SK-N-SH (cell line): ENCODE measurements around the gene STK32C. TPM values are rescaled to one million over a fixed set of nuclear protein-coding genes. Genes with fewer than 3 reads are reported as not detected.

Source experiments
- CTCF ChIA-PET: fragments of 300-600, 350-600 bp; formaldehyde crosslinking; extraction: SDS; loops from one replicate; lab custom pipeline; 2021; lab: Yijun Ruan, JAX
- POLR2A ChIA-PET: fragments of 350-600 bp; sonication (Branson Sonifier 250); formaldehyde crosslinking; extraction: SDS; loops from one replicate; lab custom pipeline; 2020; ENCODE audit warnings: antibody characterized with exemption, inconsistent platforms; lab: Yijun Ruan, JAX
- DNase-seq: peaks from one replicate; pipeline ENCODE4 v3.0.0; 2012
- H2AFZ ChIP-seq: fragments of 200-600 bp; sonication (generic); 2 replicates; pipeline ENCODE4 v1.8.1; 2016; ENCODE audit warnings: antibody characterized with exemption, mild to moderate bottlenecking, low read depth
- H3F3A ChIP-seq: fragments of 200-600 bp; sonication (generic); replicated peaks from 2 replicates; pipeline ENCODE3; 2016; ENCODE audit warnings: antibody characterized with exemption, mild to moderate bottlenecking; ENCODE audit not compliant: insufficient read depth
- H3K27ac ChIP-seq, 2 experiments: fragments of 200-500 bp in 1 of 2; fragments of 200-600 bp in 1 of 2; sonication (Bioruptor generic) in 1 of 2; sonication (generic), shearing (Covaris generic) in 1 of 2; 2 replicates each; pipeline versions ENCODE4 v1.5.1 to v1.6.1; 2014 to 2016; ENCODE audit warnings: low read depth in 2 of 2, inconsistent platforms in 1 of 2, low read length in 1 of 2, mild to moderate bottlenecking in 1 of 2, mixed read lengths in 1 of 2
- H3K27me3 ChIP-seq: fragments of 200-600 bp; sonication (generic), shearing (Covaris generic); 2 replicates; pipeline ENCODE4 v1.6.1; 2016; ENCODE audit warnings: mixed run types; ENCODE audit not compliant: insufficient read depth
- H3K36me3 ChIP-seq, 2 experiments: fragments of 200-500 bp in 1 of 2; fragments of 200-600 bp in 1 of 2; sonication (Bioruptor generic) in 1 of 2; sonication (generic) in 1 of 2; replicated peaks in 1 of 2; 2 replicates each; pipeline versions ENCODE3 to v1.5.1; 2014 to 2016; ENCODE audit warnings: low read length in 1 of 2, mild to moderate bottlenecking in 1 of 2; ENCODE audit not compliant: insufficient read depth in 2 of 2, control insufficient read depth in 1 of 2
- H3K4me1 ChIP-seq, 2 experiments: fragments of 200-500 bp in 1 of 2; fragments of 200-600 bp in 1 of 2; sonication (Bioruptor generic) in 1 of 2; sonication (generic), shearing (Covaris generic) in 1 of 2; 2 replicates each; pipeline versions ENCODE4 v1.5.1 to v1.6.1; 2014 to 2016; ENCODE audit warnings: low read depth in 1 of 2, low read length in 1 of 2, mixed run types in 1 of 2; ENCODE audit not compliant: insufficient read depth in 2 of 2, control insufficient read depth in 1 of 2
- H3K4me2 ChIP-seq: fragments of 200-600 bp; sonication (generic), shearing (Covaris generic); 2 replicates; pipeline ENCODE4 v1.6.1; 2017; ENCODE audit warnings: mixed run types
- H3K4me3 ChIP-seq, 2 experiments: fragments of 200-500 bp in 1 of 2; fragments of 200-600 bp in 1 of 2; sonication (Bioruptor generic) in 1 of 2; sonication (generic), shearing (Covaris generic) in 1 of 2; 2 replicates each; pipeline versions ENCODE4 v1.5.1 to v1.8.1; 2014 to 2016; ENCODE audit warnings: low read depth in 2 of 2, inconsistent platforms in 1 of 2, low read length in 1 of 2, mild to moderate bottlenecking in 1 of 2, mixed read lengths in 1 of 2, moderate library complexity in 1 of 2
- H3K79me2 ChIP-seq: fragments of 200-600 bp; sonication (generic); 2 replicates; pipeline ENCODE4 v1.8.1; 2017; ENCODE audit warnings: mild to moderate bottlenecking; ENCODE audit not compliant: insufficient read depth
- H3K9ac ChIP-seq: fragments of 200-600 bp; sonication (generic); 2 replicates; pipeline ENCODE4 v1.6.1; 2017; ENCODE audit warnings: mixed run types
- H3K9me2 ChIP-seq: fragments of 200-600 bp; sonication (generic); 2 replicates; pipeline ENCODE4 v1.6.1; 2017; ENCODE audit warnings: mixed run types
- H3K9me3 ChIP-seq: fragments of 200-600 bp; sonication (generic); 2 replicates; pipeline ENCODE4 v1.6.1; 2017; ENCODE audit warnings: mixed run types, mild to moderate bottlenecking, moderate library complexity
- H4K20me1 ChIP-seq: fragments of 200-600 bp; sonication (generic); 2 replicates; pipeline ENCODE4 v1.6.1; 2017; ENCODE audit warnings: mild to moderate bottlenecking, mixed run types; ENCODE audit not compliant: insufficient read depth
- CHD2 ChIP-seq: fragments of 150-350 bp; IDR thresholded peaks from 2 replicates; pipeline ENCODE4 v1.6.1; 2018; ENCODE audit warnings: low read length; ENCODE audit not compliant: partially characterized antibody
- ELF1 ChIP-seq: IDR thresholded peaks from 2 replicates; pipeline ENCODE4 v1.4.0; 2012
- EZH2phosphoT487 ChIP-seq: fragments of 200-600 bp; sonication (generic); IDR thresholded peaks from 2 replicates; pipeline ENCODE4 v1.6.1; 2017; ENCODE audit warnings: low read depth, mixed run types, mild to moderate bottlenecking, antibody characterized with exemption, moderate library complexity, borderline replicate concordance
- FOXJ3 ChIP-seq: sonication (generic); formaldehyde crosslinking; IDR thresholded peaks from 2 replicates; pipeline ENCODE4 v1.5.1; 2020; ENCODE audit warnings: mild to moderate bottlenecking, missing genetic modification reagents
- FOXM1 ChIP-seq: IDR thresholded peaks from 2 replicates; pipeline ENCODE4 v1.4.0; 2012; ENCODE audit warnings: low read depth, mild to moderate bottlenecking
- GABPA ChIP-seq: IDR thresholded peaks from 2 replicates; pipeline ENCODE4 v1.4.0; 2012; ENCODE audit warnings: low read depth, mild to moderate bottlenecking
- GATA2 ChIP-seq: sonication (generic); formaldehyde crosslinking; IDR thresholded peaks from 2 replicates; pipeline ENCODE4 v1.5.0; 2020; ENCODE audit warnings: mild to moderate bottlenecking, missing genetic modification reagents
- JUND ChIP-seq: IDR thresholded peaks from 2 replicates; pipeline ENCODE4 v1.4.0; 2012
- RAD21 ChIP-seq: IDR thresholded peaks from 2 replicates; pipeline ENCODE4 v1.6.1; 2012; ENCODE audit warnings: mild to moderate bottlenecking, low read length
- SIN3A ChIP-seq: IDR thresholded peaks from 2 replicates; pipeline ENCODE4 v1.6.1; 2012; ENCODE audit warnings: low read depth, mild to moderate bottlenecking, low read length, moderate library complexity, borderline replicate concordance
- SMC3 ChIP-seq: IDR thresholded peaks from 2 replicates; pipeline ENCODE4 v1.6.1; 2012; ENCODE audit warnings: low read depth, low read length, improper control_type of control experiment
- TEAD4 ChIP-seq: IDR thresholded peaks from 2 replicates; pipeline ENCODE4 v1.4.0; 2012; ENCODE audit warnings: mild to moderate bottlenecking, borderline replicate concordance; ENCODE audit not compliant: insufficient read depth
- WGBS: methylation state at CpG from one replicate; pipeline ENCODE4 v1.1.6; 2017; ENCODE audit warnings: low lambda C conversion rate; 5-methylcytosine and 5-hydroxymethylcytosine counted together
- polyA plus RNA-seq, 3 experiments: library from polyadenylated mRNA; depleted of rRNA; stranded (reverse); fragments of >200 nt; gene quantifications; 2 replicates each; pipeline ENCODE4 v1.2.3, GENCODE V29; 2012
- TF ChIP-seq, protein P1 (sequence below): IDR thresholded peaks from 2 replicates; pipeline ENCODE4 v1.6.1; 2012; ENCODE audit warnings: mild to moderate bottlenecking, low read depth, low read length, moderate library complexity
- TF ChIP-seq, protein P2 (sequence below): fragments of 150-350 bp; IDR thresholded peaks from 2 replicates; pipeline ENCODE4 v1.6.1; 2016; ENCODE audit warnings: mild to moderate bottlenecking, low read depth, low read length
- TF ChIP-seq, protein P3 (sequence below): IDR thresholded peaks from 2 replicates; pipeline ENCODE4 v1.4.0; 2012; ENCODE audit warnings: low read depth, borderline replicate concordance
- TF ChIP-seq, protein P4 (sequence below): IDR thresholded peaks from 2 replicates; pipeline ENCODE4 v1.4.0; 2012; ENCODE audit warnings: low read depth

The STK32C gene
- polyA plus RNA-seq, 1 of the 3 experiments (the other 2 are of a cell fraction) = 27.8 TPM

DNA sequence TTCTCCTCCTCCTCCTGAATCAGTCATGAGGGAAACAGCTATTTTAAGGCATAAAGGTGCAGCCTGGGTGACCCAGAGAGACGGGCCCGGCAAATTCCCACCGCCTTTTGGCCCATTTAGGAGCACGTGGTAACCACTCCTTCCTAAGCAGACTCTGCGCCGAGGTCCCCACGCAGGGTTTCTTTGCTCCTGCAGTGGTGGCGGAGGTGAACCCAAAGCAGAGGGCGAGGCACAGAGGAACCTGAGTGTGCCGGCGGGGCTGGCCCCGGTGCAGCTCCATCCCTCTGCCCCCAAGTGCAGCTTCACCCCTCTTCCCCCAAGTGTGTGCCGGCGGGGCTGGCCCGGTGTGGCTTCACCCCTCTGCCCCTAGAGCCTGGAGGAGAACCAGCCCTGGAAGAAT is 70.4 kb downstream of the STK32C start (continued):
- no peak for TF ChIP-seq SMC3
- TF ChIP-seq, all 33 proteins: peak for 0

DNA sequence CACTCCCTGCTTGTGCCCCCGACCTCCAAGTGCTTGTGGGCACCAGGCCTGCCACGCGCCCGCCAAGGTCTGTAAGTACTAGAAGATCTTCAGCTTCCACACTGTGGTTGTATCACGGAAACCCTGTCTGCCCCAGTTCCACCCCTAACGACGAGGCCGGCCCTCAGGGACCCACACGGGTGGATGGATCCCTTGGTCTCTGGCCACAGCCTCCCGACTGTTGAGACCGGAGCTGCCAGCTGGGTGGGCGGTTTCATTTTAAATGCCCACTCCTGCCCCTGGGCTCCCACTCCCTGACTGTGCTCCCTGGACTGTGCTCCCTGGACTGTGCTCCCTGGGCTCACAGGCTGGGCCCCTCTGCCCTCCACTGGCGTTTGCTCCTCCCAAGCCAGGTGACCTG is 70.9 kb downstream of the STK32C start:
- Histone ChIP-seq H3K9me2 (no peaks in the 10 kb centered on the region), H3K27ac (peak overlapping the region in 1 of 2 experiments; percentile 99; a peak in 2 of 4 replicates), H3K4me1 (peaks cover 0 to 54% of the 10 kb centered on the region in 2 experiments; a peak in 1 of 4 replicates), H3K9ac (no peak overlapping the region), H3K79me2 (no peaks in the 10 kb centered on the region), H3K4me2 (no peak overlapping the region), H3K36me3 (no peaks in the 10 kb centered on the region), H3K27me3 (no peaks in the 10 kb centered on the region), H3K4me3 (no peak overlapping the region), H3K9me3 (no peaks in the 10 kb centered on the region), H4K20me1 (no peaks in the 10 kb centered on the region), H2AFZ (no peak overlapping the region), H3F3A (no peaks in the 10 kb centered on the region)
- no peak for DNase-seq
- ChIA-PET CTCF (interaction anchor here (0.9 to 3.2 kb wide), 6 partner anchors 11 to 124 kb away, joined by 3 to 24 read pairs (median 8); no protein-coding TSS in a partner anchor), POLR2A (no interaction called here)
- WGBS = 80% methylated on average over 9 of the region's 13 CpGs
- TF ChIP-seq FOXJ3 (CRISPR knock-in tag) = no peak
- TF ChIP-seq, protein P1, sequence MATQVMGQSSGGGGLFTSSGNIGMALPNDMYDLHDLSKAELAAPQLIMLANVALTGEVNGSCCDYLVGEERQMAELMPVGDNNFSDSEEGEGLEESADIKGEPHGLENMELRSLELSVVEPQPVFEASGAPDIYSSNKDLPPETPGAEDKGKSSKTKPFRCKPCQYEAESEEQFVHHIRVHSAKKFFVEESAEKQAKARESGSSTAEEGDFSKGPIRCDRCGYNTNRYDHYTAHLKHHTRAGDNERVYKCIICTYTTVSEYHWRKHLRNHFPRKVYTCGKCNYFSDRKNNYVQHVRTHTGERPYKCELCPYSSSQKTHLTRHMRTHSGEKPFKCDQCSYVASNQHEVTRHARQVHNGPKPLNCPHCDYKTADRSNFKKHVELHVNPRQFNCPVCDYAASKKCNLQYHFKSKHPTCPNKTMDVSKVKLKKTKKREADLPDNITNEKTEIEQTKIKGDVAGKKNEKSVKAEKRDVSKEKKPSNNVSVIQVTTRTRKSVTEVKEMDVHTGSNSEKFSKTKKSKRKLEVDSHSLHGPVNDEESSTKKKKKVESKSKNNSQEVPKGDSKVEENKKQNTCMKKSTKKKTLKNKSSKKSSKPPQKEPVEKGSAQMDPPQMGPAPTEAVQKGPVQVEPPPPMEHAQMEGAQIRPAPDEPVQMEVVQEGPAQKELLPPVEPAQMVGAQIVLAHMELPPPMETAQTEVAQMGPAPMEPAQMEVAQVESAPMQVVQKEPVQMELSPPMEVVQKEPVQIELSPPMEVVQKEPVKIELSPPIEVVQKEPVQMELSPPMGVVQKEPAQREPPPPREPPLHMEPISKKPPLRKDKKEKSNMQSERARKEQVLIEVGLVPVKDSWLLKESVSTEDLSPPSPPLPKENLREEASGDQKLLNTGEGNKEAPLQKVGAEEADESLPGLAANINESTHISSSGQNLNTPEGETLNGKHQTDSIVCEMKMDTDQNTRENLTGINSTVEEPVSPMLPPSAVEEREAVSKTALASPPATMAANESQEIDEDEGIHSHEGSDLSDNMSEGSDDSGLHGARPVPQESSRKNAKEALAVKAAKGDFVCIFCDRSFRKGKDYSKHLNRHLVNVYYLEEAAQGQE = no peak
- TF ChIP-seq SIN3A = no peak
- no peak for TF ChIP-seq EZH2phosphoT487
- no peak for TF ChIP-seq GATA2 (CRISPR knock-in tag)
- TF ChIP-seq, protein P2, sequence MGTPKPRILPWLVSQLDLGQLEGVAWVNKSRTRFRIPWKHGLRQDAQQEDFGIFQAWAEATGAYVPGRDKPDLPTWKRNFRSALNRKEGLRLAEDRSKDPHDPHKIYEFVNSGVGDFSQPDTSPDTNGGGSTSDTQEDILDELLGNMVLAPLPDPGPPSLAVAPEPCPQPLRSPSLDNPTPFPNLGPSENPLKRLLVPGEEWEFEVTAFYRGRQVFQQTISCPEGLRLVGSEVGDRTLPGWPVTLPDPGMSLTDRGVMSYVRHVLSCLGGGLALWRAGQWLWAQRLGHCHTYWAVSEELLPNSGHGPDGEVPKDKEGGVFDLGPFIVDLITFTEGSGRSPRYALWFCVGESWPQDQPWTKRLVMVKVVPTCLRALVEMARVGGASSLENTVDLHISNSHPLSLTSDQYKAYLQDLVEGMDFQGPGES = no peak
- no peak for TF ChIP-seq TEAD4
- no peak for TF ChIP-seq RAD21
- no peak for TF ChIP-seq ELF1
- TF ChIP-seq, protein P3, sequence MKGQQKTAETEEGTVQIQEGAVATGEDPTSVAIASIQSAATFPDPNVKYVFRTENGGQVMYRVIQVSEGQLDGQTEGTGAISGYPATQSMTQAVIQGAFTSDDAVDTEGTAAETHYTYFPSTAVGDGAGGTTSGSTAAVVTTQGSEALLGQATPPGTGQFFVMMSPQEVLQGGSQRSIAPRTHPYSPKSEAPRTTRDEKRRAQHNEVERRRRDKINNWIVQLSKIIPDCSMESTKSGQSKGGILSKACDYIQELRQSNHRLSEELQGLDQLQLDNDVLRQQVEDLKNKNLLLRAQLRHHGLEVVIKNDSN = no peak
- TF ChIP-seq GABPA = no peak
- TF ChIP-seq CHD2 = no peak
- no peak for TF ChIP-seq FOXM1
- TF ChIP-seq, protein P4, sequence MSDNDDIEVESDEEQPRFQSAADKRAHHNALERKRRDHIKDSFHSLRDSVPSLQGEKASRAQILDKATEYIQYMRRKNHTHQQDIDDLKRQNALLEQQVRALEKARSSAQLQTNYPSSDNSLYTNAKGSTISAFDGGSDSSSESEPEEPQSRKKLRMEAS = no peak
- no peak for TF ChIP-seq JUND
